ENCODE results near the gene RFPL3.

DNA sequence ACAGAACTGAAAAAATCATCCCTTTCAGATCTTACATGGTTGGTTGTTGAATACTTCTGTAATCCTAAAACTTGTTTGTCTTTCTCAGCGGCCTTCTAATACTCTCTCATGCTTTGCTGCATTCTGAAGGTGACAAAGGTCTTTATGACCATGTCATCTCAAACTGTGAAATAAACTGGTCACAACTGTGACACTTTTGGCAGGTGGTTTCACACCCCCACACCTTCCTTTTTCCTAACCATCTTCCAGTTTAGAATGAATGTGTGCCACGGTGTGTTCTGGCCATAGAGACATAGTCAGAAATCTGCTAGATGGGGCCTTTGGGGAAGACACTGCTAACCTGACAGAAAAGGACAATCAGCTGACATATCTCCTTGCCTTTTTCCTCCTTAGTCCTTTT lies 14.7 kb upstream of the RFPL3 start:
- TF ChIP-seq CTCF (IDR thresholded peaks at IDR 0.05) (no peak), POLR2A (IDR thresholded peaks at IDR 0.05) (no peak), POLR2AphosphoS5 (IDR thresholded peaks at IDR 0.05; ENCODE audit: insufficient read depth in 1 of 2, low read depth in 1 of 2) (no peak)
